PC-9 (cell line): ENCODE measurements around the gene MUCL3.

Experiments used
- CTCF ChIP-seq: fragments of 200-600 bp; sonication (generic); conservative IDR thresholded peaks from 2 replicates; pipeline ENCODE4 v1.6.1; 2017; ENCODE audit warnings: mixed run types, antibody characterized with exemption, mild to moderate bottlenecking, moderate library complexity
- EZH2 ChIP-seq: fragments of 200-600 bp; sonication (generic); IDR thresholded peaks from 2 replicates; pipeline ENCODE4 v1.8.0; 2017; ENCODE audit warnings: antibody characterized with exemption, low read depth

- TF ChIP-seq CTCF (no peak), EZH2 (no peak)
Measured at GRCh38 chr6:30983439-30983838, 42.7 kb downstream of the MUCL3 start, which contains the start of gene MUC21.
